ENCODE measurements around the gene ALPL. TPM values are rescaled to one million over a fixed set of nuclear protein-coding genes. Genes with fewer than 3 reads are reported as not detected.

ALPL gene
- total and polyA plus RNA-seq, 9 of the 15 experiments (the other 6 are each of a cell fraction or from before 2014, with no cell fraction given) = 0.04 to 0.38 (median 0.18) TPM; not detected in 4

GRCh38 chr1:21594935-21595897, 86.0 kb downstream of the ALPL start (continued):
- no peak; the same call in 1 of the 2 replicates for TF ChIP-seq USF1 (CRISPR knock-in tag; IDR thresholded peaks at IDR 0.05)
- no peak for TF ChIP-seq POLR2AphosphoS2 (IDR thresholded peaks at IDR 0.05; ENCODE audit: low read length)
- no peak for TF ChIP-seq CXXC5 (CRISPR knock-in tag; IDR thresholded peaks at IDR 0.05)
- TF ChIP-seq BCL6 (CRISPR knock-in tag; IDR thresholded peaks at IDR 0.05) = no peak
- peak; percentile 89 to 95 (median 92) for TF ChIP-seq CTCF (IDR thresholded peaks at IDR 0.05 in 2 of 3, conservative IDR thresholded peaks at IDR 0.05 in 1 of 3; ENCODE audit: insufficient read depth in 2 of 3, low read depth in 1 of 3, low read length in 3 of 3)
- TF ChIP-seq NCOA6 (IDR thresholded peaks at IDR 0.05) = no peak
- no peak for TF ChIP-seq SLC30A9 (CRISPR knock-in tag; IDR thresholded peaks at IDR 0.05)
- TF ChIP-seq SUPT5H (IDR thresholded peaks at IDR 0.05) = 0 out of 2 replicates have a peak, but pooled peaks have one; percentile 37
- no peak for TF ChIP-seq TCF15 (CRISPR knock-in tag; IDR thresholded peaks at IDR 0.05)
- no peak for TF ChIP-seq ZNF699 (CRISPR knock-in tag; IDR thresholded peaks at IDR 0.05; ENCODE audit: insufficient replicate concordance)
- no peak for TF ChIP-seq ZBTB5 (IDR thresholded peaks at IDR 0.05)
- TF ChIP-seq E2F8 (IDR thresholded peaks at IDR 0.05; ENCODE audit: low read depth, partially characterized antibody) = peak; percentile 50
- no peak for TF ChIP-seq CREB1 (IDR thresholded peaks at IDR 0.05)
- TF ChIP-seq CREB1 (CRISPR knock-in tag; IDR thresholded peaks at IDR 0.05) = 0 out of 2 replicates have a peak, but pooled peaks have one; percentile 20
- no peak for TF ChIP-seq NFXL1 (CRISPR knock-in tag; IDR thresholded peaks at IDR 0.05)
- TF ChIP-seq HOMEZ (CRISPR knock-in tag; IDR thresholded peaks at IDR 0.05) = no peak
